Type B pancreatic cell (in vitro differentiated cells): ENCODE data around the gene SIPA1L3. TPM values are rescaled to one million over a fixed set of nuclear protein-coding genes. Genes with fewer than 3 reads are reported as not detected.
"Not testable (repeated sequence)": the region's sequence is repeated elsewhere in the genome, so short reads cannot be mapped to it uniquely, and the experiment has no call there.

ENCODE experiments used
- DNase-seq: peaks from one replicate; pipeline ENCODE4 v3.0.0; 2021; ENCODE audit warnings: mixed read lengths; ENCODE audit not compliant: unreplicated experiment; ENCODE audit errors: extremely low spot score
- H3K27ac Mint-ChIP-seq: 2 replicates; pipeline ENCODE4 v1.8.0; 2021; ENCODE audit warnings: mild to moderate bottlenecking, mixed read lengths
- H3K27me3 Mint-ChIP-seq: 2 replicates; pipeline ENCODE4 v1.8.0; 2021; ENCODE audit warnings: mixed read lengths
- H3K36me3 Mint-ChIP-seq: 2 replicates; pipeline ENCODE4 v1.8.0; 2021; ENCODE audit warnings: mixed read lengths
- H3K4me1 Mint-ChIP-seq: one replicate; pipeline ENCODE4 v1.8.0; 2021; ENCODE audit warnings: mixed read lengths; ENCODE audit not compliant: unreplicated experiment
- H3K4me3 Mint-ChIP-seq: 2 replicates; pipeline ENCODE4 v1.8.0; 2021; ENCODE audit warnings: mild to moderate bottlenecking, mixed read lengths
- H3K9me3 Mint-ChIP-seq: 2 replicates; pipeline ENCODE4 v1.8.0; 2021; ENCODE audit warnings: mixed read lengths
- total RNA-seq: library from RNA; stranded (reverse); gene quantifications from 2 replicates; pipeline ENCODE4 v1.2.1, GENCODE V29; 2021; ENCODE audit warnings: low replicate concordance
- TF ChIP-seq, protein P1 (sequence below): fragments of 200-600 bp; sonication (generic); conservative IDR thresholded peaks from 2 replicates; pipeline ENCODE4 v1.5.0; 2021; ENCODE audit warnings: antibody characterized with exemption, mild to moderate bottlenecking

The SIPA1L3 gene
- total RNA-seq, 1 donor from 2014 or later = 53.7 TPM

DNA sequence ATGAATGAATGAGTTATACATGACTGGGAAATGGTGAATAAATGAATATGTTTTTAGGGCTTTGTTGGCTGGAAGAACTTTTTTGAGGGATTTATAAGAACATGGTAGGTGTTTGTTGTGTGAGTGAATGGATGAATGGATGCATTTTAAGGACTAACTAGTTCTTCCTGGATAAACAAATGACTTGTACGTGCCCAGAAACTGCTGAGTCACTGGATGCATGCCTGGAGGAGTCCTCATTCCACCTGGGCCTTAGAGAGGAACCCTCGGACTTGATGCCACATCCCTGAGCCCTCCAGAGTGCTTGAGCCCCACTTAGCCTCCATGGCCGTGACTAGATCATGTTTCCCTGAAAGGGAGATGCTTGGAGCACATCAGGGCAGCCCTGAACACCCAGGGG is 163.6 kb downstream of the SIPA1L3 start:
- Mint-ChIP-seq H3K9me3 (no peaks in the 10 kb centered on the region), H3K36me3 (no peaks in the 10 kb centered on the region), H3K4me1 (no peaks in the 10 kb centered on the region), H3K27ac (peak overlapping the region; percentile 2), H3K4me3 (no peak overlapping the region), H3K27me3 (no peaks in the 10 kb centered on the region)
- DNase-seq = no peak
- TF ChIP-seq, protein P1, sequence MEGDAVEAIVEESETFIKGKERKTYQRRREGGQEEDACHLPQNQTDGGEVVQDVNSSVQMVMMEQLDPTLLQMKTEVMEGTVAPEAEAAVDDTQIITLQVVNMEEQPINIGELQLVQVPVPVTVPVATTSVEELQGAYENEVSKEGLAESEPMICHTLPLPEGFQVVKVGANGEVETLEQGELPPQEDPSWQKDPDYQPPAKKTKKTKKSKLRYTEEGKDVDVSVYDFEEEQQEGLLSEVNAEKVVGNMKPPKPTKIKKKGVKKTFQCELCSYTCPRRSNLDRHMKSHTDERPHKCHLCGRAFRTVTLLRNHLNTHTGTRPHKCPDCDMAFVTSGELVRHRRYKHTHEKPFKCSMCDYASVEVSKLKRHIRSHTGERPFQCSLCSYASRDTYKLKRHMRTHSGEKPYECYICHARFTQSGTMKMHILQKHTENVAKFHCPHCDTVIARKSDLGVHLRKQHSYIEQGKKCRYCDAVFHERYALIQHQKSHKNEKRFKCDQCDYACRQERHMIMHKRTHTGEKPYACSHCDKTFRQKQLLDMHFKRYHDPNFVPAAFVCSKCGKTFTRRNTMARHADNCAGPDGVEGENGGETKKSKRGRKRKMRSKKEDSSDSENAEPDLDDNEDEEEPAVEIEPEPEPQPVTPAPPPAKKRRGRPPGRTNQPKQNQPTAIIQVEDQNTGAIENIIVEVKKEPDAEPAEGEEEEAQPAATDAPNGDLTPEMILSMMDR = no peak

DNA sequence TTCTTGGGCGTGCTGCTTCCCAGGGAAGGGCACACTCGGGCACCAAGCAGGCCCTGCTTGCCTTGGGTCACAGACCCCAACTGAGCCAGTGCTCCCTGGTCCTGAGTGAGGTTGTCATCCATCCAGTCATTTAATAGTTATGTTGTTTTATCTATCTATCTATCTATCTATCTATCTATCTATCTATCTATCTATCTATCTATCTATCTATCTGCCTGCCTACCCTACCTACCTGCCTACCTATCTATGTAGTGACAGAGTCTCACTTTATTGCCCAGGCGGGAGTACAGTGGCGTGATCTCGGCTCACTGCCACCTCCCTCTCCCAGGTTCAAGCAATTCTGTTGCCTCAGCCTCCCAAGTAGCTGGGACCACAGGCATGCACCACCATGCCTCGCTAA is 164.0 kb downstream of the SIPA1L3 start:
- not testable (repeated sequence) for H3K9me3 Mint-ChIP-seq, H3K4me1 Mint-ChIP-seq, H3K36me3 Mint-ChIP-seq, H3K27ac Mint-ChIP-seq, H3K27me3 Mint-ChIP-seq, H3K4me3 Mint-ChIP-seq, DNase-seq

DNA sequence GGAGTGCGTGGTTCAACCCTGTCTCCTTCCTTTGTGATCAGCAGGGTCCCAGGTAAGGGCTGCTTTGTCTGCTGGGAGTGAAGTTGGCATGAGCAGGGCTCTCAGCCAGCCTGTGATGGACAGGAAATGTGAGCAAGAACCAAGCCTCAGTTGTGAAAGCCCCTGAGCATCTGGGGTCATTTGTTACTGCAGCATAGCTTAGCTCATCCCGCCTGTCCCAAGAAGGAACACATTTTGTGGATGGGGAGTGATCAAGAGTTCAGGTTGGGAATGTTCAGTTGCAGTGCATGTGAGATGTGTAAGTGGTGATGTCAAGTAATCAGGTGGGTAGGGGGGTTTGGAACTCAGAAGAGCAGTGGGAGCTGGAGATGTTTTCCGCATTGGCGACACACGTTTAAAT is 164.6 kb downstream of the SIPA1L3 start:
- TF ChIP-seq, protein P1 = no peak
- peaks cover 4% of the 10 kb centered on the region for H3K36me3 Mint-ChIP-seq
- no peak for DNase-seq
- H3K4me3 Mint-ChIP-seq = no peak overlapping the region
- peaks cover 4% of the 10 kb centered on the region for H3K9me3 Mint-ChIP-seq
- no peaks in the 10 kb centered on the region for H3K27me3 Mint-ChIP-seq
- H3K27ac Mint-ChIP-seq = peak overlapping the region; percentile 17
- no peaks in the 10 kb centered on the region for H3K4me1 Mint-ChIP-seq

DNA sequence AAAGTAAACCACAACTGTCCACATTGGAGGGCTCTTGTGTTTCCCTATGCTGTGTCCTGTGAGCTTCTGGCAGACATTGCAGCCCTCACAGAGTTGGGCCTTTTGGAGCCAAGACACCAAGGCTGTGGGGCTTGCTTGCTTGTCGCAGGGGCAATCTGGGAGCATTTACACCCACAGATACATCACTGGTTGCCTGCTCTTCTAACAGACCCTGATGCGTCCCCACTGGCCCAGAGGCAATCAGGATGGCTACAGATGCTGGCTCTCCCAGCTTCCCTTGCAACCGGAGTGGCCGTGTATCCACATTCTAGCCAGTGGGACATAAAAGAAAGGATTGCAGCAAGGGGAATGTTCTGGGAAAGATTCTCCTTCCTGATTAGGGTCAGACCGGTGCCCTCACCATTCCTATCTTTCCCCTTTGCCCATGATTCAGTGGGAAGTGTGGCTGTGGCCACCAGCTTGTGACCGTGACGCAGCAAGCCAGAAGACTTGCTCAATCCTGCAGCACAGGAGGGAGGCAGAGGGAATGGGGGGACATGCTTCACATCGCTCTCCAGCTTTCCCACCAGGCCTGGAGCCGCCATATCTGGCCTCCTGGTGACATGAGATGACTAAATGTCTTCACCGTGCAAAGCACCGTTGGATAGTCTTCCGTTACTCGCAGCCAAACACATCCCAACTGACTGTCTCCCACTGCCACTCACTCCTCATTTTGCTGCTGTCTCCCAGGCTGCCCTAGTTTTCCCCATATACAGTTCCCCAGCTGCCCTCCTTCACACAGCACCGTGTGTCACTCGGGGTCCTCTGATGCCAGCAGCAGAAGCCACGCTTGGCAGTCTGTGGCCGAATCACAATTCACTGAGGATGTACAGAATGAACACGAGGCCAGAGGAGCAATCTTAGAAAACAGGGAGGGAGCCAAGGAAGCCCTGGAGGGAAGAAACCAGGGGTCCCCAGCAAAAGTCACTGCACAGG is 166.1 kb downstream of the SIPA1L3 start:
- no peaks in the 10 kb centered on the region for H3K27me3 Mint-ChIP-seq
- peaks cover 7% of the 10 kb centered on the region for H3K36me3 Mint-ChIP-seq
- no peaks in the 10 kb centered on the region for H3K4me1 Mint-ChIP-seq
- no peak overlapping the region for H3K27ac Mint-ChIP-seq
- TF ChIP-seq, protein P1 = no peak
- peaks cover 6% of the 10 kb centered on the region for H3K9me3 Mint-ChIP-seq
- no peak for DNase-seq
- H3K4me3 Mint-ChIP-seq = no peak overlapping the region

DNA sequence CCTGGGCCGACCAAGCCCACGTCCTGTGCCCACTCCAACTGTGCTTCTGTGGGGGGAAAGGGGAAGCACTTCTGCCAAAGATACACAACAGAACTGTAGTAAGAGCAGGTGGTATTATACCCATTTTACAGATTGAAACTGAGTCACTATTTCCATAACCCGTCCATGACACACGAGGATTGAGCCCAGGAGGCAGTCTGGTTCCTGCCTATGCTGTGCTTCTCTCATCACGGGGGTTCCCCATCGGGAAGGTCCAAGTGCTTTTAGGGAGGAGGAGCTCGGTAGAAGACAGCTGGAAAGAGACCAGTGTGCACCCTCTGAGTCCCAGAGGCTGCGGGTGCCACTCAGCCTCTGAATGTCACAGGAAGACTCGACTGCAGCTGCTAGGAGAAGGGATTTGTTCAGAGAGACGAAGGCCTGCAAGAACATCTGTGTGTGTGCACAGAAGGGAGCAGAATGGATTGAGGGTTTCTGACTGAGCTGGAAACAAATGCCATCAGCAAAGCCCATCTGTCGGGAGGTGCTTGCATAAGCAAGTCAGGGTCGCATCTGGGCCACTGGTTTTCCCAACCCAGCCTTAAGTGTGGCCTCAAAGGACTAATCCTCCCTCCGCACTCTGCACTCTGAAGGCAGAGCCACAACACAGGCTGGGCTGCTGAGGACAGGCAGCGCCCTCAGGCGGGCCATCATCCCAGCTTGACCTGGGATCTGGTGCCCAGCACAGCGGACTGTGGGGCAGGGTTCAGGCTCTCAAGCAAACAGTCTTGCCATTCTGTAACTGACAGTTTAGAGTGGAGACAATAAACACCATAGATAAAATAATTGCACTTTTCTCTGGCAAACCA is 167.1 kb downstream of the SIPA1L3 start:
- Mint-ChIP-seq H3K27ac (no peak overlapping the region), H3K36me3 (peaks cover 7% of the 10 kb centered on the region), H3K4me1 (no peaks in the 10 kb centered on the region), H3K4me3 (no peak overlapping the region), H3K27me3 (no peaks in the 10 kb centered on the region), H3K9me3 (peaks cover 6% of the 10 kb centered on the region)
- TF ChIP-seq, protein P1 = peak; percentile 30
- no peak for DNase-seq
